ENCODE results near the gene ARL3.

Gene ARL3

GRCh38 chr10:102630663-102631062 lies 83.5 kb downstream of the ARL3 start:
- TF ChIP-seq CTCF (IDR thresholded peaks at IDR 0.05; ENCODE audit: low read depth, low read length, poor library complexity, severe bottlenecking): no peak
- TF ChIP-seq EZH2phosphoT487 (IDR thresholded peaks at IDR 0.05; ENCODE audit: borderline replicate concordance, low read length): no peak
- H3K4me2 ChIP-seq (ENCODE audit: low read length): no peak overlapping the region

DNA sequence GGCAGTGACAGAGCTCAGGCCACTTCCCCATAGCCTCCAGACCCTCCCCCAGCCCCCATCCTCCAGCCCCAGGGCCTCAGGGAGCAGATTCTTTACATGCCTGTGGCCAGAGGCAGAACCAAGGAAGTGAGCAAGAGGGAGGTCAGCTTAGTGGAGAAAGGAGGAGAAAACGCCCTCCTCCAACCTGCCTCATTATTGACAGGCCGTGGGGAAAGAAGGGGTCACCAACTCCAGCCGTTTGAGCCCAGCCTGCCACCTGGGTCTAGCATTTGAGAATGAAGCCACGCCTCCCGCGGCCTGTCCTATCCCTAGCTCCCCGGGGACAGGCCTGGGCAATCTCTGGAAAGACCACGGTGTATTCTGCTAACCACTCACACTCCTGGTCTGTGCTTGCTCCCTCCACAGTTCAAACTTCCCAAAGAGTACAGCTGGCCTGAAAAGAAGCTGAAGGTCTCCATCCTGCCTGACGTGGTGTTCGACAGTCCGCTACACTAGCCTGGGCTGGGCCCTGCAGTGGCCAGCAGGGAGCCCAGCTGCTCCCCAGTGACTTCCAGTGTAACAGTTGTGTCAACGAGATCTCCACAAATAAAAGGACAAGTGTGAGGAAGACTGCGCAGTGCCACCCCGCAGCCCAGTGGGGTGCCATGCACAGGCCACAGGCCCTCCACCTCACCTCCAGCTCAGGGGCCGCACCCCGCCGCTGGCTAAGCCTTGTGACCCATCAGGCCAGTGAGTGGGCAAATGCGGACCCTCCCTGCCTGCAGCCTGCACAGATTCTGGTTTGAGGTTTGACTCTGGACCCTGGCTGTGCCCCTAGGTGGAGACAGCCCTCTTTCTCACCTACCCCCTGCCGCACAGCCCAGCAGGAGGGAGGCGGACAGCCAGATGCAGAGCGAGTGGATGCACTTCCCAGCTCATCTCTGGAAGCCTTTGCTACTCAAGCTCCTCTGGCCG lies 84.3 kb downstream of the ARL3 start:
- H3K27me3 ChIP-seq (ENCODE audit: control insufficient read depth, low read length): no peaks in the 10 kb centered on the region
- H3K9me3 ChIP-seq (ENCODE audit: control insufficient read depth, insufficient read depth, low read length): no peaks in the 10 kb centered on the region
- H3K79me2 ChIP-seq (ENCODE audit: control insufficient read depth, low read length): no peaks in the 10 kb centered on the region
- H3K27ac ChIP-seq (ENCODE audit: low read depth, low read length): no peak overlapping the region
- TF ChIP-seq EZH2phosphoT487 (IDR thresholded peaks at IDR 0.05; ENCODE audit: borderline replicate concordance, low read length): no peak
- no peak for TF ChIP-seq CTCF (IDR thresholded peaks at IDR 0.05; ENCODE audit: low read depth, low read length, poor library complexity, severe bottlenecking)
- no peak overlapping the region for H3K4me2 ChIP-seq (ENCODE audit: low read length)
- H3K4me3 ChIP-seq (ENCODE audit: low read length): no peak overlapping the region
- peaks cover 14% of the 10 kb centered on the region for H3K4me1 ChIP-seq (ENCODE audit: control insufficient read depth, low read length)
- H3K36me3 ChIP-seq (ENCODE audit: control insufficient read depth, low read length): no peaks in the 10 kb centered on the region
- H4K20me1 ChIP-seq (ENCODE audit: control insufficient read depth, insufficient read depth, low read depth, low read length): no peaks in the 10 kb centered on the region; the same call in 1 of the 2 replicates
- no peaks in the 10 kb centered on the region for H3F3A ChIP-seq (ENCODE audit: control insufficient read depth, insufficient read depth)
- H3K9me2 ChIP-seq (replicated peaks; ENCODE audit: control insufficient read depth, low read length): no peaks in the 10 kb centered on the region

More at GRCh38 chr10:102630663-102631062, 83.5 kb downstream of the ARL3 start:
- Histone ChIP-seq H3K4me1 (ENCODE audit: control insufficient read depth, low read length) (peaks cover 21% of the 10 kb centered on the region), H3K79me2 (ENCODE audit: control insufficient read depth, low read length) (no peaks in the 10 kb centered on the region), H3K9me2 (replicated peaks; ENCODE audit: control insufficient read depth, low read length) (no peaks in the 10 kb centered on the region), H3F3A (ENCODE audit: control insufficient read depth, insufficient read depth) (peaks cover 2% of the 10 kb centered on the region; the same call in 1 of the 2 replicates), H4K20me1 (ENCODE audit: control insufficient read depth, insufficient read depth, low read depth, low read length) (no peaks in the 10 kb centered on the region; the same call in 1 of the 2 replicates), H3K27me3 (ENCODE audit: control insufficient read depth, low read length) (no peaks in the 10 kb centered on the region), H3K27ac (ENCODE audit: low read depth, low read length) (no peak overlapping the region), H3K36me3 (ENCODE audit: control insufficient read depth, low read length) (no peaks in the 10 kb centered on the region), H3K9me3 (ENCODE audit: control insufficient read depth, insufficient read depth, low read length) (no peaks in the 10 kb centered on the region), H3K4me3 (ENCODE audit: low read length) (no peak overlapping the region)

- TF ChIP-seq CTCF (IDR thresholded peaks at IDR 0.05; ENCODE audit: low read depth, low read length, poor library complexity, severe bottlenecking) (no peak), EZH2phosphoT487 (IDR thresholded peaks at IDR 0.05; ENCODE audit: borderline replicate concordance, low read length) (no peak)
- no peaks in the 10 kb centered on the region for H3K79me2 ChIP-seq (ENCODE audit: control insufficient read depth, low read length)
- H4K20me1 ChIP-seq (ENCODE audit: control insufficient read depth, insufficient read depth, low read depth, low read length): no peaks in the 10 kb centered on the region; the same call in 1 of the 2 replicates
- H3K4me1 ChIP-seq (ENCODE audit: control insufficient read depth, low read length): peaks cover 8% of the 10 kb centered on the region
- no peaks in the 10 kb centered on the region for H3F3A ChIP-seq (ENCODE audit: control insufficient read depth, insufficient read depth)
- H3K9me3 ChIP-seq (ENCODE audit: control insufficient read depth, insufficient read depth, low read length): no peaks in the 10 kb centered on the region
- no peak overlapping the region for H3K4me3 ChIP-seq (ENCODE audit: low read length)
- H3K4me2 ChIP-seq (ENCODE audit: low read length): no peak overlapping the region
- no peaks in the 10 kb centered on the region for H3K36me3 ChIP-seq (ENCODE audit: control insufficient read depth, low read length)
- no peaks in the 10 kb centered on the region for H3K9me2 ChIP-seq (replicated peaks; ENCODE audit: control insufficient read depth, low read length)
- H3K27me3 ChIP-seq (ENCODE audit: control insufficient read depth, low read length): no peaks in the 10 kb centered on the region
- no peak overlapping the region for H3K27ac ChIP-seq (ENCODE audit: low read depth, low read length)
These were observed 85.7 kb downstream of the ARL3 start for GRCh38 chr10:102628451-102628911.
